NCI-H2196 (cell line): ENCODE results near the gene LTBP3.

Experiments used
- DNase-seq: peaks from one replicate; lab custom pipeline; 2025; ENCODE audit not compliant: unreplicated experiment; lab: John Stamatoyannopoulos, UW

Gene LTBP3

GRCh38 chr11:65498727-65498976, 59.5 kb downstream of the LTBP3 start:
- DNase-seq: no peak

GRCh38 chr11:65498042-65498726, 60.0 kb downstream of the LTBP3 start:
- peak; percentile 59 for DNase-seq

GRCh38 chr11:65497141-65498041, 60.8 kb downstream of the LTBP3 start:
- DNase-seq: peak; percentile 99

- no peak for DNase-seq
These were observed 61.6 kb downstream of the LTBP3 start for GRCh38 chr11:65496304-65497140.

GRCh38 chr11:65493367-65494176, 64.6 kb downstream of the LTBP3 start:
- DNase-seq: no peak

- no peak for DNase-seq
These were observed 65.4 kb downstream of the LTBP3 start for GRCh38 chr11:65492637-65493366.

GRCh38 chr11:65492387-65492636, 65.8 kb downstream of the LTBP3 start:
- no peak for DNase-seq

GRCh38 chr11:65491614-65492386, 66.4 kb downstream of the LTBP3 start:
- peak; percentile 91 for DNase-seq

- no peak for DNase-seq
These were observed 67.0 kb downstream of the LTBP3 start for GRCh38 chr11:65491163-65491465.

GRCh38 chr11:65489706-65490320, 68.3 kb downstream of the LTBP3 start:
- no peak for DNase-seq

- no peak for DNase-seq
These were observed 69.0 kb downstream of the LTBP3 start for GRCh38 chr11:65489035-65489705.
